Lower leg skin (tissue), 4 donors: ENCODE data around the gene GSK3A. TPM values are rescaled to one million over a fixed set of nuclear protein-coding genes. Genes with fewer than 3 reads are reported as not detected.
A peak's percentile ranks its signal among the peaks of the same experiment; 100 is the strongest.

Experiments used
- DNase-seq, 2 donors: peaks; one replicate each; pipeline ENCODE4 v3.0.0-alpha.2; 2019; ENCODE audit warnings: low spot score in 2 of 2
- H3K4me3 ChIP-seq: fragments of 200-600 bp; sonication (generic); 2 replicates; pipeline ENCODE4 v1.5.1; 2017; ENCODE audit warnings: mild to moderate bottlenecking, low read depth; ENCODE audit not compliant: poor library complexity, severe bottlenecking
- CTCF ChIP-seq, 3 donors: fragments of 450-650 bp; IDR thresholded peaks; one replicate each; pipeline ENCODE4 v1.5.1; 2016; ENCODE audit warnings: antibody characterized with exemption in 3 of 3, mild to moderate bottlenecking in 3 of 3, moderate library complexity in 2 of 3
- POLR2A ChIP-seq, 2 donors: fragments of 450-650 bp; IDR thresholded peaks; one replicate each; pipeline ENCODE4 v1.6.1; 2016 to 2017; ENCODE audit warnings: antibody characterized with exemption in 2 of 2, mild to moderate bottlenecking in 1 of 2, moderate library complexity in 1 of 2
- WGBS, 2 donors: methylation state at CpG; one replicate each; pipeline ENCODE4 v1.1.5; 2018; 5-methylcytosine and 5-hydroxymethylcytosine counted together
- intact Hi-C: fragments of 100-400 bp; cut with DNase I; formaldehyde crosslinking; loops from one replicate; pipeline ENCODE4 v1.15.0; 2023; ENCODE audit warnings: low total_unique reads
- total RNA-seq, 4 donors: library from RNA; depleted of rRNA; stranded (reverse); fragments of >200 nt; gene quantifications; one replicate each; pipeline ENCODE4 v1.1.0, GENCODE V29; 2016

Gene GSK3A
- total RNA-seq, 4 donors from 2014 or later, result 31.4 to 42.0 (median 34.1) TPM

- intact Hi-C loops, result no loop called here
- no peak for DNase-seq
- TF ChIP-seq CTCF (IDR thresholded peaks at IDR 0.05) (no peak), POLR2A (IDR thresholded peaks at IDR 0.05) (no peak)
- no peak overlapping the region for H3K4me3 ChIP-seq
- 58 to 68% methylated on average over 14 of the region's 14 CpGs for WGBS, 2 donors
These were observed 35.3 kb downstream of the GSK3A start for GRCh38 chr19:42206871-42207755.

- TF ChIP-seq POLR2A (IDR thresholded peaks at IDR 0.05) (no peak), CTCF (IDR thresholded peaks at IDR 0.05) (no peak)
- intact Hi-C loops, result no loop called here
- DNase-seq, result no peak
- 86 to 91% methylated on average over 6 of the region's 6 CpGs for WGBS, 2 donors
- no peak overlapping the region for H3K4me3 ChIP-seq
These were observed 37.7 kb downstream of the GSK3A start for GRCh38 chr19:42204664-42205063.

- no peak for DNase-seq
- intact Hi-C loops, result no loop called here
- no peak overlapping the region for H3K4me3 ChIP-seq
- TF ChIP-seq CTCF (IDR thresholded peaks at IDR 0.05), result no peak
- 76 to 88% methylated on average over 2 of the region's 2 CpGs for WGBS, 2 donors
These were observed 38.7 kb downstream of the GSK3A start for GRCh38 chr19:42203700-42204099.

GRCh38 chr19:42202290-42202880, 40.0 kb downstream of the GSK3A start:
- no peak for DNase-seq
- no peak overlapping the region for H3K4me3 ChIP-seq
- intact Hi-C loops, result no loop called here
- TF ChIP-seq POLR2A (IDR thresholded peaks at IDR 0.05) (no peak), CTCF (IDR thresholded peaks at IDR 0.05) (no peak)
- WGBS, 2 donors, result 81 to 86% methylated on average over 5 of the region's 5 CpGs

GRCh38 chr19:42201489-42202289, 40.7 kb downstream of the GSK3A start:
- DNase-seq, result peak in 1 of 2 donors; percentile 89
- H3K4me3 ChIP-seq, result no peak overlapping the region
- TF ChIP-seq POLR2A (IDR thresholded peaks at IDR 0.05), result no peak
- TF ChIP-seq CTCF (IDR thresholded peaks at IDR 0.05), result no peak
- intact Hi-C loops, result no loop called here
- WGBS, 2 donors, result 63 to 65% methylated on average over 6 of the region's 6 CpGs
